ENCODE results near the gene ATP2B3.

DNA sequence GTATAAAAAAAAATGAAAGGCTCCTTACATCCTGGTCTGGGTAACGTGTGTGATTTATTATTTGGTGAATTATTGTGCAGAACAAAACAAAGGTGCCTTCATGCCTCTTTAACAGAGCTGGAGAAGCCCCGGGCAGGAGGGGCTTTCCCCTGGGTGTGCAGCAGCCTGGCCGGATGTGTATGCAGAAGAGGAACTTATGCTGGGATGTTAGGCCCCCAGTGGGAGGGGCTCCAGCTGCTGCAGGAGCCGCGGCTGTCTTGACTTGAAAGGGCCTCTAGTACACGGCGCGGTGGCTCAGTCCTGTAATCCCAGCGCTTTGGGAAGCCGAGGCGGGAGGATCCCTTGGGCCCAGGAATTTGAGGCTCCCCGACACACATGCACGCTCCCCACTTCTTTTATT, 65.5 kb downstream of the ATP2B3 start:
- no peak for TF ChIP-seq POLR2AphosphoS5 (IDR thresholded peaks at IDR 0.05; ENCODE audit: low read depth, low read length)
- TF ChIP-seq, protein P1, sequence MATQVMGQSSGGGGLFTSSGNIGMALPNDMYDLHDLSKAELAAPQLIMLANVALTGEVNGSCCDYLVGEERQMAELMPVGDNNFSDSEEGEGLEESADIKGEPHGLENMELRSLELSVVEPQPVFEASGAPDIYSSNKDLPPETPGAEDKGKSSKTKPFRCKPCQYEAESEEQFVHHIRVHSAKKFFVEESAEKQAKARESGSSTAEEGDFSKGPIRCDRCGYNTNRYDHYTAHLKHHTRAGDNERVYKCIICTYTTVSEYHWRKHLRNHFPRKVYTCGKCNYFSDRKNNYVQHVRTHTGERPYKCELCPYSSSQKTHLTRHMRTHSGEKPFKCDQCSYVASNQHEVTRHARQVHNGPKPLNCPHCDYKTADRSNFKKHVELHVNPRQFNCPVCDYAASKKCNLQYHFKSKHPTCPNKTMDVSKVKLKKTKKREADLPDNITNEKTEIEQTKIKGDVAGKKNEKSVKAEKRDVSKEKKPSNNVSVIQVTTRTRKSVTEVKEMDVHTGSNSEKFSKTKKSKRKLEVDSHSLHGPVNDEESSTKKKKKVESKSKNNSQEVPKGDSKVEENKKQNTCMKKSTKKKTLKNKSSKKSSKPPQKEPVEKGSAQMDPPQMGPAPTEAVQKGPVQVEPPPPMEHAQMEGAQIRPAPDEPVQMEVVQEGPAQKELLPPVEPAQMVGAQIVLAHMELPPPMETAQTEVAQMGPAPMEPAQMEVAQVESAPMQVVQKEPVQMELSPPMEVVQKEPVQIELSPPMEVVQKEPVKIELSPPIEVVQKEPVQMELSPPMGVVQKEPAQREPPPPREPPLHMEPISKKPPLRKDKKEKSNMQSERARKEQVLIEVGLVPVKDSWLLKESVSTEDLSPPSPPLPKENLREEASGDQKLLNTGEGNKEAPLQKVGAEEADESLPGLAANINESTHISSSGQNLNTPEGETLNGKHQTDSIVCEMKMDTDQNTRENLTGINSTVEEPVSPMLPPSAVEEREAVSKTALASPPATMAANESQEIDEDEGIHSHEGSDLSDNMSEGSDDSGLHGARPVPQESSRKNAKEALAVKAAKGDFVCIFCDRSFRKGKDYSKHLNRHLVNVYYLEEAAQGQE (IDR thresholded peaks at IDR 0.05; ENCODE audit: insufficient read depth in 1 of 2, low read depth in 2 of 2, low read length in 2 of 2), result no peak

Measured in PFSK-1 (cell line).